HPDE6-E6E7 (cell line): ENCODE data around the gene RXRB.

Experiments
- DNase-seq: peaks from one replicate; pipeline ENCODE4 v3.0.0; 2011; ENCODE audit warnings: missing footprints; ENCODE audit errors: extremely low spot score

RXRB gene

DNA sequence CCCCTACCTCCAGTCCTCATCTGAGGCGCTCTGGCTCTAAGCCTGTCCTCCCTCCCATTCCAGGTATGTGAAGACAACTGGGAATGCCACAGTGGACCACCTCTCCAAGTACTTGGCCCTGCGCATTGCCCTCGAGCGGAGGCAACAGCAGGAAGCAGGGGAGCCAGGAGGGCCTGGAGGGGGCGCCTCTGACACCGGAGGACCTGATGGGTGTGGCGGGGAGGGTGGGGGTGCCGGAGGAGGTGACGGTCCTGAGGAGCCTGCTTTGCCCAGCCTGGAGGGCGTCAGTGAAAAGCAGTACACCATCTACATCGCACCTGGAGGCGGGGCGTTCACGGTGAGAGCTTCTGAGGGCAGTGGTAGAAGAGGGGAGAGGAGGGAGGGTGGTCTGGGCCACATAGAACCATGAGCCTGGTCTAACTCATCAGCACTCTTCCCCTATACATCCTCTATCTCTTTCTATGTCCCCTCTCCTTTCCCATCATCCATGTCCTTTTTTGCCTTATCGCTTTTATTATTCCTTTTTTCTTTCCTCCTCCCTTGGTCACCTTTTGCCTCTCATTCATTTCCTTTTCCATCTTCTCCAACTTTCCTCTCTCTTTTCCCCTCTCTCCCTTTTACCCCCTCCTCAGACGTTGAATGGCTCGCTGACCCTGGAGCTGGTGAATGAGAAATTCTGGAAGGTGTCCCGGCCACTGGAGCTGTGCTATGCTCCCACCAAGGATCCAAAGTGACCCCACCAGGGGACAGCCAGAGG, 11.4 kb upstream of the RXRB start:
- DNase-seq: no peak

GRCh38 chr6:33211136-33211535, 10.7 kb upstream of the RXRB start:
- DNase-seq: no peak

- DNase-seq: no peak
Measured at GRCh38 chr6:33209856-33210255, 9.4 kb upstream of the RXRB start.

DNA sequence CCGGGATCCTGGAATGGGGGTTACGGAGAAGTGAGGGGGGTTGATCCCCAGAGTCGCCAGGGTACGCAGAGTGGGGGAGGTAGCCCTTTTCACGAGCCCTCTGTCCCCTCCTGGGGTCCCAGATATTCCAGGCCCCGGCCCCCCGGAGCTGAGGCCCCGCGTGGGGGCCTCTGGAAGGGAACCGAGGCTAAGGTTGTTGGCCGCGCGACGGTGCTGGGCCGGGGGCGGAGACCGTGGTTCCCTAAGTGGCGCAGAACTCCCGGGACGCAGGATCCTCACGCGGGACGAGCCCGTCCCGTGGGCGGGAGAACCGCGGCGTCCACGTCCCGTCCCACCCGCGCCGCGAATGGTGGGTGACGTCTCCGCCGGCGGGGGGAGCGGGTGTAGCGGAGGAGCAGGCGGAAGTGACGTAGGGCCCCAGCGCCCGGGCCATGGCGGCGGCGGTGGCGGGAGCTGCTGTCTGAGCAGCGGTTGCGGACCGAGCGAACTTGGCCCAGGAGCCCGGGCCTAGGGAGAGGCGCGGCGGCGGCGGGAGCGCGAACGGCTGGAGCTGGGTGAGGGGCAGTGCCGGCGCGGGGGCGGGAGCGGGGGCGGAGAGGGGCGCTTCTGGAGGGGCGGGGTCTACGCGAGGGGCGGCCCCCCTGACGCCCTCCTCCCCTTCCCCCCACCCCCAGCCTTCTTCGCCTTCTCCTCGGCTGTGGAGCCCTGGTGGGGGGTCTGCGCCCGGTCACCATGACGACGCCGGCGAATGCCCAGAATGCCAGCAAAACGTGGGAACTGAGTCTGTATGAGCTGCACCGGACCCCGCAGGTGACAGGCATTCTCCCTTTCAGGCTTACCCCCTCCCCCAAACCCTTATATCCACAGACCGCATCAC, 7.9 kb upstream of the RXRB start, which contains the start of gene RING1:
Gene RING1, plus strand, starts transcription at position 410 of the 877 bp plus-strand sequence. Its CDS starts 323 bp downstream, at position 733.
- peak; percentile 80 for DNase-seq

DNA sequence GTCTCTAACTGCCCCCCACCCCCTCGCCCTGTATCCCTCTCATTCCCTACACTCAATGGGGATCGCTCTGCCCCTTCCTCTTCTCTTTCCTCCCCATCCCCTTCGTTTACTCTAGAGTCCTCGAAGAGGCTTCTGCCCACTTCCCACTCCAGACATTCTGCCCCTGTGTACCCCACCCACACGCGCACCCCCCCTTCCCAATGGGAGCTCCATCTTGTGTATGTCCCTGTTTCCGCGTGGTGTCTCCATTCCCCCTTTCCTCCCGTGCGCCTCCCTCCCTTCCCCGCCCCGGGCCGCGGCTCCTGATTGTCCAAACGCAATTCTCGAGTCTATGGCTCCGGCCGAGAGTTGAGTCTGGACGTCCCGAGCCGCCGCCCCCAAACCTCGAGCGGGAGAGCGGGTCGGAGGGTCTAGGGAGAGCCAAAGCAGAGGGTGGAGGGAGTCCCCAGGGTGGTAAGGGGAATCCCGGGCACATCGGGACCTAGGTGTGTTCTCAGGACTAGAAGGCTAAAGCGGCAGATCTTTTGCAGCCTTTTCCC, 7.2 kb upstream of the RXRB start:
- no peak for DNase-seq

GRCh38 chr6:33206864-33207551, 6.5 kb upstream of the RXRB start:
- no peak for DNase-seq

- DNase-seq: no peak
Measured at GRCh38 chr6:33206027-33206863, 5.8 kb upstream of the RXRB start.

- peak; percentile 60 for DNase-seq
Measured at GRCh38 chr6:33205191-33206026, 4.9 kb upstream of the RXRB start.

DNA sequence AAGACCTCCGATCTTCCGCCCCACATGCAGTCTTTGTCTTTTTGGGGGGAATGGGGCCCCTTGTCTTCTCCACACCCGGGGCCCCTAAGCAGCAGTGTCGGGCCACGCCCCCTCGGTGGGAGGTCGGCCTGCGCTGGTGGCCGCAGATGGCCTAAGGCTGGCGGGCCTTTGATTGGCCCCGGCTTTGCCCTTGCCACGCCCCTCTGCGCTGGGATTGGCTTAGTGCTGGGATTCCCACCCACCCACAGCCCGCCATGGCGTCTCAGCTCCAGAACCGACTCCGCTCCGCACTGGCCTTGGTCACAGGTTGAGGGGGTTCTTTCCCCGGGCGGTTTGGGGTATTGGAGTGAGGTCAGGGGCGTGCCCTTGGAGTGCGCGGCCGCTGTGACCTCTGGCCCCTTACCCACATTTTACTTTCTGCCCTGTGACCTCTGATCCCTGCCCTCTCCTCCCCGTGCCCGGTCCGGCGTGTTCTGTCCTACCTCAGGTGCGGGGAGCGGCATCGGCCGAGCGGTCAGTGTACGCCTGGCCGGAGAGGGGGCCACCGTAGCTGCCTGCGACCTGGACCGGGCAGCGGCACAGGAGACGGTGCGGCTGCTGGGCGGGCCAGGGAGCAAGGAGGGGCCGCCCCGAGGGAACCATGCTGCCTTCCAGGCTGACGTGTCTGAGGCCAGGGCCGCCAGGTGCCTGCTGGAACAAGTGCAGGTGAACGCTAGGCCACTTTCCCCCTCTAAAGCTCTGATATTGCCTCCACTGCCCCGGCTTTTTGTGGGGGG, 4.1 kb upstream of the RXRB start, which contains the start of gene HSD17B8:
Gene HSD17B8, plus strand, starts transcription at position 241 of the 776 bp plus-strand sequence. Its CDS starts 14 bp downstream, at position 255.
- DNase-seq: peak; percentile 93

DNA sequence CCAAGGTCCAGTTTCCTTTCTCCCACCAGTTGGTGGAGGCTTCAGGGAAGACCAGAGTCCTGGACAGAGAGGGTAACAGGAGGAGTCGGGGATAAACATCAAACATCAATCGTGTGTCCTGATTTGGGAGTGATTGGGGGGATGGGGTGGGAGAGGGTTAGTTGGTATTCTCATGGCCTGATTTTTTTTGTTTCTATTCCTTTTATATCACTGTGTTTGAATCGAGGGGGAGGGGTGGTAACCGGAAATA, 3.6 kb upstream of the RXRB start:
- DNase-seq: no peak

DNA sequence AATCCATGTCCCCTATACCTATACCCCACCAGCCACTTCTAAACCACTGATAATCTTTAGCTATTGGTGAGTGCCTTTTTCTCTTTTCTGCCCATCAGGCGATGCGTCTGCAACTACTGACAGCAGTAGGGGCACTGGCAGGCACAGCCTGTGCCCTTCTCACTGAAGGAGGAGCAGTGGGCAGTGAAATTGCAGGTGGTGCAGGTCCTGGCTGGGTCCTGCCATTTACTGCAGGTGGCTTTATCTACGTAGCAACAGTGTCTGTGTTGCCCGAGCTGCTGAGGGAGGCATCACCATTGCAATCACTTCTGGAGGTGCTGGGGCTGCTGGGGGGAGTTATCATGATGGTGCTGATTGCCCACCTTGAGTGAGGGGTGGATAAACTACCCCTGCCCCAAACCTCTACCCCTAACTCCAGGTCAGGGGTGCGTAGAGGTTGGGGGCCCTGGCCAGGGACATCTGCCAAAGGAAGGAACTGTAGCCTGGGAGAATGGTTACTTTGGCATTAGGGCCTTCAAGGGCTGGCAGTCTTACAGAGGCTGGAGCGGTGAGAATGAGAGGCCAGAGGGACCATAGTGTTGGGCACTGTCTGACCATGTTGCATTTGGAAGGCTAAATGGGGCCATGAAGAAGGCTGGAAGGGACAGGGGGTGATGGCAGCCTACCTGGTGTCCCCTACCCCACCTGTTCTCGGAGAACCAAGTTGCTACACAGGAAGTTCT, 3.1 kb upstream of the RXRB start:
- DNase-seq: no peak

GRCh38 chr6:33202799-33203198, 2.3 kb upstream of the RXRB start:
- no peak for DNase-seq

GRCh38 chr6:33201935-33202334, 1.5 kb upstream of the RXRB start:
- no peak for DNase-seq

GRCh38 chr6:33201147-33201545, 681 bp upstream of the RXRB start:
- DNase-seq: no peak

DNA sequence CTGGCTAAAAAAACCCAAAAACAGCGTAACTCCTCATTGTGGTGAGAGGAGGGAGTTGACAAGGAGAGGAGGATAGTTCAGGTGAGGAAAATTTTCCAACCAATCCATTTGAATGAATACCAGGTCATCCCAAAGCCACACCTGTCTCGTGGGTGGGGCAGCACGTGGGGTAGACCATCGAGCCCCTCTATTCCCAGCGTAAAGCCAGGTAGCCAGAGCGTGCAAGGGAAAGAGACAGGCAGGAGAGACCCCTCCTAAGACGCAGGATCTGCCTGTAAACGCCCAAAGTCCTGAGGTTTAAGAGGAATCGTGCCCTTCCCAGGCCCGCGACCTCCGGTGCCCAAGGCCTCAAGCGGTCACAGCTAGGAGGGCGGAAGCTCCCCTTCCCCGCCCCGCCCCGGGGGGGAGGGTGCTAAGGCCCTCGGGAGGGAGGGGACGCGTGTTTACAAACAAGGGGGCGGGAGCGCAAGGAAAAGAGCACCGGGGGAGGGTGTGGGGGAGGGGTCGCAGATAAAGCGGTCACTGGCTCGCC, 712 bp downstream of the RXRB start:
- DNase-seq: no peak

DNA sequence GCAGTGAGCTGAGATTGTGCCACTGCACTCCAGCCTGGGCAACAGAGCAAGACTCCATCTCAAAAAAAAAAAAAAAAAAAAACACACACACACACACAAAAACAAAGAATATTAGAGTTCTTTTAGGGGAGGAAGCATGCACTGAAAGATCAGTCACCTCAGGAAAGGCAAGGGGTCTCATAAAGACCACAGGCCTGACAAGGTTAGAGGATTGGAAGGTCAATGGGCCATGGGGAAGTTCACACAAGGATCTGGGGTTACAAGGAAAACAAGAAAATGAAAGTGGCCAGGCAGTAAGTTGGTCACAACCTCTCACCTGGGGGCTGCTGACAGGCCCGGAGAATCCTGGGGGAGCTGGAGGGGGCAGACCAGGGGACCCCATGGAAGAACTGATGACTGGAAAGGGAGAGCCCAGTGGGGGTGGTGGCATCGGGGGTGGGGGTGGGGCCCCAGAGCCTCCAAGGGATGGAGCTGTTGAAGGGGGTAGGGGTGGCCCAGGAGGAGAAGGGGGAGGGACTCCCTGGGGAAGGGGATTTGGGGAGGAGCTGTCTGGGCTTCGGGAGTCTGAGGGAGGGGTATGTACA, 1.5 kb downstream of the RXRB start:
- DNase-seq: no peak

DNA sequence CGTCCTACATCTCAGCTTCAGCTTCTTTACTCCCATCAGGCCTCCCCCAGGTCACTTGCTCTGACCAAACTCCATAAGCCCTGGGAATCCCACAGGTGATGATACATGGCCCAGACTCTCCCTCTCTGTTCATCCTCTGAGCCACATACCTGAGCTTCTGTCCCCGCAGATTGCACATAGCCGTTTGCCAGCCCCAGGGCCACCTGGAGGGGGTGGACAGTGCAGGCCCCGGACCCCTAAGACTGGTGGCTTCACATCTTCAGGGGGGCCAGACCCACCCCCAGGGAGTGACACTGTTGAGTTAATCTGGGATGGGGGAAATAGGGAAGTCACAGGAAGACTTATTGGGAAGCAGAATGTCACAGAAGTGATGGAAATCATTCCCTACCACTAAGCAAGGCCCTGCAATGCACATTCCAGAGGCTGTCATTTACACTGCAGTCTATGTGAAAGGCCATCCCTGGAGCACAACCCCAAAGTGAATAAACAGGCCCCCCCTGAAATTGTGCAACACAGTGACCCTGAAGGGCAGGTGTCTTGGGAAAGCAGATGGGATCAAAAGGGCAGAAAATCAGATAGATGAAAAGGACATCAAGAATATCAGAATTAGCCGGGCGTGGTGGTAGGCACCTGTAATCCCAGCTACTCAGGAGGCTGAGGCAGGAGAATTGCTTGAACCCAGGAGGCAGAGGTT, 2.2 kb downstream of the RXRB start:
- DNase-seq: no peak
